Central memory CD8-positive, alpha-beta T cell (primary cell): Measurements from ENCODE around the gene MLLT1.

Experiments used
- ATAC-seq: fragments of 150-1000 bp; cut with Tn5 transposase; replicated peaks from 2 replicates; pipeline ENCODE4 v1.10.0; 2022; ENCODE audit warnings: mild to moderate bottlenecking, moderate FRiP score, moderate number of reproducible peaks; ENCODE audit not compliant: poor library complexity, severe bottlenecking; ENCODE audit errors: extremely low read depth
- DNase-seq, 2 donors: peaks; one replicate each; pipeline ENCODE4 v3.0.0; 2021; ENCODE audit warnings: low spot score in 2 of 2
- H3K27ac Mint-ChIP-seq: one replicate; pipeline ENCODE4 v1.8.0; 2022; ENCODE audit warnings: low read depth, mild to moderate bottlenecking, moderate library complexity, mixed read lengths
- H3K27me3 Mint-ChIP-seq: one replicate; pipeline ENCODE4 v1.8.0; 2022; ENCODE audit warnings: mixed read lengths
- H3K36me3 Mint-ChIP-seq: one replicate; pipeline ENCODE4 v1.8.0; 2022; ENCODE audit warnings: mild to moderate bottlenecking, moderate library complexity, mixed read lengths; ENCODE audit not compliant: insufficient read depth
- H3K4me1 Mint-ChIP-seq: one replicate; pipeline ENCODE4 v1.8.0; 2022; ENCODE audit warnings: mixed read lengths
- H3K4me3 Mint-ChIP-seq: one replicate; pipeline ENCODE4 v1.8.0; 2022; ENCODE audit warnings: mild to moderate bottlenecking, moderate library complexity, mixed read lengths
- H3K9me3 Mint-ChIP-seq: one replicate; pipeline ENCODE4 v1.8.0; 2022; ENCODE audit warnings: mixed read lengths

MLLT1 gene

GRCh38 chr19:6173190-6173589, 106.6 kb downstream of the MLLT1 start:
- Mint-ChIP-seq H3K4me3 (no peak overlapping the region), H3K27me3 (peaks cover 40% of the 10 kb centered on the region), H3K4me1 (no peaks in the 10 kb centered on the region), H3K36me3 (no peaks in the 10 kb centered on the region), H3K9me3 (no peaks in the 10 kb centered on the region), H3K27ac (no peak overlapping the region)
- no peak for DNase-seq
- no peak for ATAC-seq

GRCh38 chr19:6172074-6172863, 107.5 kb downstream of the MLLT1 start:
- H3K27me3 Mint-ChIP-seq, result peaks cover 37% of the 10 kb centered on the region
- DNase-seq (no peak), ATAC-seq (no peak)
- H3K27ac Mint-ChIP-seq, result no peak overlapping the region
- H3K9me3 Mint-ChIP-seq, result no peaks in the 10 kb centered on the region
- no peaks in the 10 kb centered on the region for H3K4me1 Mint-ChIP-seq
- H3K36me3 Mint-ChIP-seq, result no peaks in the 10 kb centered on the region
- H3K4me3 Mint-ChIP-seq, result no peak overlapping the region

- no peak overlapping the region for H3K4me3 Mint-ChIP-seq
- DNase-seq (no peak), ATAC-seq (no peak)
- H3K4me1 Mint-ChIP-seq, result no peaks in the 10 kb centered on the region
- no peaks in the 10 kb centered on the region for H3K36me3 Mint-ChIP-seq
- no peaks in the 10 kb centered on the region for H3K27me3 Mint-ChIP-seq
- no peak overlapping the region for H3K27ac Mint-ChIP-seq
- H3K9me3 Mint-ChIP-seq, result no peaks in the 10 kb centered on the region
These were observed 112.7 kb downstream of the MLLT1 start for GRCh38 chr19:6167115-6167514.

- DNase-seq, result no peak
- ATAC-seq, result no peak
- Mint-ChIP-seq H3K27me3 (no peaks in the 10 kb centered on the region), H3K27ac (no peak overlapping the region), H3K36me3 (no peaks in the 10 kb centered on the region), H3K4me3 (no peak overlapping the region), H3K4me1 (peaks cover 7% of the 10 kb centered on the region), H3K9me3 (no peaks in the 10 kb centered on the region)
These were observed 114.8 kb downstream of the MLLT1 start for GRCh38 chr19:6164906-6165531.

GRCh38 chr19:6161271-6161850, 118.4 kb downstream of the MLLT1 start:
- Mint-ChIP-seq H3K4me3 (no peak overlapping the region), H3K9me3 (no peaks in the 10 kb centered on the region), H3K36me3 (no peaks in the 10 kb centered on the region), H3K4me1 (peaks cover 7% of the 10 kb centered on the region), H3K27me3 (no peaks in the 10 kb centered on the region), H3K27ac (no peak overlapping the region)
- peak; percentile 25 to 71 for DNase-seq
- ATAC-seq, result peak; percentile 79
